Stimulated activated naive CD8-positive, alpha-beta T cell treated with anti-CD3 and anti-CD28 coated beads, Interleukin-15, amount 100 ng/mL, for 72 hours (primary cell): ENCODE results near the gene ADSS2.

Experiments
- ATAC-seq: fragments of 150-1000 bp; cut with Tn5 transposase; 2 replicates; pipeline ENCODE4 v1.10.0; 2021; ENCODE audit warnings: mild to moderate bottlenecking, moderate library complexity
- DNase-seq, 2 donors: peaks; one replicate each; pipeline ENCODE4 v3.0.0; 2021 to 2022
- H3K27ac Mint-ChIP-seq, 2 donors: one replicate each; pipeline ENCODE4 v1.8.0; 2022; ENCODE audit warnings: mild to moderate bottlenecking in 2 of 2, mixed read lengths in 2 of 2, moderate library complexity in 2 of 2
- H3K27me3 Mint-ChIP-seq: one replicate; pipeline ENCODE4 v1.8.0; 2022; ENCODE audit warnings: mixed read lengths
- H3K4me1 Mint-ChIP-seq: one replicate; pipeline ENCODE4 v1.8.0; 2022; ENCODE audit warnings: mild to moderate bottlenecking, mixed read lengths
- H3K4me3 Mint-ChIP-seq, 2 donors: one replicate each; pipeline ENCODE4 v1.8.0; 2022; ENCODE audit warnings: mild to moderate bottlenecking in 2 of 2, mixed read lengths in 2 of 2, moderate library complexity in 1 of 2
- H3K9me3 Mint-ChIP-seq, 2 donors: one replicate each; pipeline ENCODE4 v1.8.0; 2022; ENCODE audit warnings: mixed read lengths in 2 of 2

Gene ADSS2

GRCh38 chr1:244450597-244451538 lies 841 bp downstream of the ADSS2 start:
- peak; percentile 15 for ATAC-seq
- peaks cover 64% of the 10 kb centered on the region for H3K4me1 Mint-ChIP-seq
- DNase-seq, result peak; percentile 52 to 68
- peak overlapping the region; percentile 98 for H3K27ac Mint-ChIP-seq
- no peaks in the 10 kb centered on the region for H3K27me3 Mint-ChIP-seq
- no peaks in the 10 kb centered on the region for H3K9me3 Mint-ChIP-seq
- H3K4me3 Mint-ChIP-seq, result peak overlapping the region; percentile 82 to 97

- no peaks in the 10 kb centered on the region for H3K9me3 Mint-ChIP-seq
- H3K4me3 Mint-ChIP-seq, result peak overlapping the region; percentile 82 to 97
- peaks cover 72% of the 10 kb centered on the region for H3K4me1 Mint-ChIP-seq
- DNase-seq (no peak), ATAC-seq (no peak)
- no peaks in the 10 kb centered on the region for H3K27me3 Mint-ChIP-seq
- H3K27ac Mint-ChIP-seq, result peak overlapping the region; percentile 98
Measured at GRCh38 chr1:244449936-244450508, 1.7 kb downstream of the ADSS2 start.

GRCh38 chr1:244448279-244449036 lies 3.3 kb downstream of the ADSS2 start:
- DNase-seq, result no peak
- Mint-ChIP-seq H3K27ac (peak overlapping the region in 1 of 2 donors; percentile 63), H3K4me3 (peak overlapping the region in 1 of 2 donors; percentile 25), H3K4me1 (peaks cover 65% of the 10 kb centered on the region), H3K27me3 (no peaks in the 10 kb centered on the region), H3K9me3 (no peaks in the 10 kb centered on the region)
- ATAC-seq, result no peak

- DNase-seq (no peak), ATAC-seq (no peak)
- Mint-ChIP-seq H3K27ac (peak overlapping the region in 1 of 2 donors; percentile 2), H3K4me3 (peak overlapping the region in 1 of 2 donors; percentile 4), H3K9me3 (no peaks in the 10 kb centered on the region), H3K4me1 (peaks cover 63% of the 10 kb centered on the region), H3K27me3 (no peaks in the 10 kb centered on the region)
Measured at GRCh38 chr1:244447552-244447951, 4.2 kb downstream of the ADSS2 start.

- Mint-ChIP-seq H3K4me3 (peak overlapping the region in 1 of 2 donors; percentile 11), H3K9me3 (no peaks in the 10 kb centered on the region), H3K27ac (peak overlapping the region in 1 of 2 donors; percentile 2), H3K4me1 (peaks cover 58% of the 10 kb centered on the region), H3K27me3 (no peaks in the 10 kb centered on the region)
- DNase-seq (no peak), ATAC-seq (no peak)
Measured at GRCh38 chr1:244447024-244447423, 4.7 kb downstream of the ADSS2 start.

GRCh38 chr1:244445320-244446181 lies 6.2 kb downstream of the ADSS2 start:
- Mint-ChIP-seq H3K27ac (peak overlapping the region in 1 of 2 donors; percentile 62), H3K4me1 (peaks cover 53% of the 10 kb centered on the region), H3K27me3 (no peaks in the 10 kb centered on the region), H3K9me3 (no peaks in the 10 kb centered on the region), H3K4me3 (peak overlapping the region in 1 of 2 donors; percentile 51)
- DNase-seq (no peak), ATAC-seq (no peak)

- no peaks in the 10 kb centered on the region for H3K9me3 Mint-ChIP-seq
- no peak overlapping the region for H3K27ac Mint-ChIP-seq
- no peak overlapping the region for H3K4me3 Mint-ChIP-seq
- no peak for DNase-seq
- H3K27me3 Mint-ChIP-seq, result no peaks in the 10 kb centered on the region
- H3K4me1 Mint-ChIP-seq, result peaks cover 51% of the 10 kb centered on the region
- ATAC-seq, result no peak
Measured at GRCh38 chr1:244444854-244445253, 6.9 kb downstream of the ADSS2 start.

- no peak for DNase-seq
- Mint-ChIP-seq H3K9me3 (no peaks in the 10 kb centered on the region), H3K27me3 (no peaks in the 10 kb centered on the region), H3K4me3 (no peak overlapping the region), H3K4me1 (peaks cover 51% of the 10 kb centered on the region), H3K27ac (no peak overlapping the region)
- no peak for ATAC-seq
Measured at GRCh38 chr1:244442850-244443249, 8.9 kb downstream of the ADSS2 start.

- no peak overlapping the region for H3K27ac Mint-ChIP-seq
- H3K4me3 Mint-ChIP-seq, result no peak overlapping the region
- ATAC-seq (no peak), DNase-seq (no peak)
- H3K9me3 Mint-ChIP-seq, result no peaks in the 10 kb centered on the region
- H3K4me1 Mint-ChIP-seq, result peaks cover 51% of the 10 kb centered on the region
- no peaks in the 10 kb centered on the region for H3K27me3 Mint-ChIP-seq
Measured at GRCh38 chr1:244439391-244440032, 12.2 kb downstream of the ADSS2 start.

- ATAC-seq, result no peak
- H3K4me3 Mint-ChIP-seq, result no peak overlapping the region
- no peaks in the 10 kb centered on the region for H3K9me3 Mint-ChIP-seq
- no peaks in the 10 kb centered on the region for H3K27me3 Mint-ChIP-seq
- H3K27ac Mint-ChIP-seq, result no peak overlapping the region
- peaks cover 54% of the 10 kb centered on the region for H3K4me1 Mint-ChIP-seq
- DNase-seq, result no peak
Measured at GRCh38 chr1:244437086-244437468, 14.6 kb downstream of the ADSS2 start.

GRCh38 chr1:244436336-244437085 lies 15.2 kb downstream of the ADSS2 start:
- no peak for ATAC-seq
- no peaks in the 10 kb centered on the region for H3K27me3 Mint-ChIP-seq
- DNase-seq, result no peak
- peak overlapping the region in 1 of 2 donors; percentile 37 for H3K27ac Mint-ChIP-seq
- H3K4me1 Mint-ChIP-seq, result peaks cover 54% of the 10 kb centered on the region
- peak overlapping the region in 1 of 2 donors; percentile 59 for H3K4me3 Mint-ChIP-seq
- H3K9me3 Mint-ChIP-seq, result no peaks in the 10 kb centered on the region

- Mint-ChIP-seq H3K27me3 (no peaks in the 10 kb centered on the region), H3K9me3 (no peaks in the 10 kb centered on the region), H3K4me3 (peak overlapping the region; percentile 39 to 59), H3K4me1 (peaks cover 54% of the 10 kb centered on the region), H3K27ac (peak overlapping the region; percentile 13 to 94)
- DNase-seq (no peak), ATAC-seq (peak; percentile 84)
Measured at GRCh38 chr1:244435562-244436205, 16.0 kb downstream of the ADSS2 start.

GRCh38 chr1:244431166-244431565 lies 20.5 kb downstream of the ADSS2 start:
- no peak for DNase-seq
- ATAC-seq, result no peak
- no peaks in the 10 kb centered on the region for H3K9me3 Mint-ChIP-seq
- no peaks in the 10 kb centered on the region for H3K27me3 Mint-ChIP-seq
- no peak overlapping the region for H3K4me3 Mint-ChIP-seq
- peaks cover 21% of the 10 kb centered on the region for H3K4me1 Mint-ChIP-seq
- no peak overlapping the region for H3K27ac Mint-ChIP-seq
